Measurements from ENCODE around the gene TPD52L3.

TPD52L3 gene

GRCh38 chr9:6328103-6328502, at the start of gene TPD52L3:
TSS of gene TPD52L3 (plus strand) at chr9:6328375. CDS start at chr9:6328596, 221 bp downstream.
- no peak for DNase-seq (ENCODE audit: low spot score)

DNA sequence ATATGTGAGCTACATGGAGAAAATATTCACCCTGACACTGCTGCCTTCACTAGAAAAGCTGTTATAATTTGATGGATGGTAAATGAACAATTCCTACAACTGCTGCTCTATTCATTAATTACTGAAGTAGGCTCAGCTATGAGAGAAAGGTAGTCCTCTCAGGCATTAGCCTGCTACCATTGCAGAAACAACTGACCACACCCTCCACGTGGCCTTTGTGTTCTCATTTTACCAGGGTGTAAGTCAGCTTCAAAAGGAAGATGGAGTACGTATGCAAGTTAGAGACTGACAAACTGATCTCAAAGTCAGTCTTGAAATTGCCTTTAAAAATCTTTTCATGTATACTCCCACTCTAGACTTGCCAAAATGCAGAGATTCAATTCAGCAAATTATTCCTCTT, 26.3 kb upstream of the TPD52L3 start:
- DNase-seq (ENCODE audit: low spot score): no peak

DNA sequence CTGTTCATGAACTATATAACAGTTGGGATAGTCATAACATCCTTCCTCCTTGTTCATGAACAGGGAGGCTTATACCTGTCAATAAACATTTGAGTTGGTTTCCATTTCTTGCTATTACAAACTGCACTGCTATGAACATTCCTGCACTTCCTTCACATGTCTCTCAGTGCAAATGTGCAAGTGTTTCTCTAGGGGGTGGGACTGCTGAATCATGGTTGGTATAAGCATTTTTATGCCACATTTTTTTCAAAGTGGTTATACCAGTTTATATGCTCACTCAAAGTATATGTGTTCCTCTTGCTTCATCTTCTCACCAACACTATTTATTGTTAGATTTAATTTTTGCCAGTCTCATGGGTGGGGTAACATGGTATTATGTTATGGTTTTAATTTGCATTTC, 25.8 kb upstream of the TPD52L3 start:
- no peak for DNase-seq (ENCODE audit: low spot score)

- DNase-seq (ENCODE audit: low spot score): no peak
Measured at GRCh38 chr9:6304232-6304631, 23.9 kb upstream of the TPD52L3 start.

GRCh38 chr9:6305954-6306563, 22.1 kb upstream of the TPD52L3 start:
- DNase-seq (ENCODE audit: low spot score): peak; percentile 36

DNA sequence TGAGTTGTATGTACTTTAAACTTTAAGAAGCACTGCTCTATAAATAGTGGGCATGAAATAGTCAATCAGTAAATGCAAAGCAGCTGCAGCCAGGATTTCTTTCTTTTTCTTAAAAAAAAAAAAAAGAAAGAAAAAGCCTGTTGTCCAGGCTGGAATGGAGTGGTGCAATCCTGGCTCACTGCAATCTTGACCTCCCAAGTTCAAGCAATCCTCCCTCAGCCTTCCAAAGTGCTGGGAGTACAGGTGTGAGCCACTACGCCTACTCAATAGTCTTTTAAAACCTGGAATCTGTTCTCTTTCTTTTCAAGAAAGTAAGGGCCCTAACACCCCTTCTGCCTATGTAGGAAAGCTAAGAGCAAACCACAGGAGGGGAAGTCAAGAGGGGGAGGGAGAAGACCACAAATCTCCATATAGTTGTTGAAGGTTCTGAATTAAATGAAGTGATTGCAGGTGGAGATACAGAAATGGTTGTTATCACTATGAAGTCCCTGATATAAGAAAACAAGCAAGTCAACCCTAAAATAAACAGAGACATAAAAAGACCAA, 20.6 kb upstream of the TPD52L3 start:
- no peak for DNase-seq (ENCODE audit: low spot score)

- DNase-seq (ENCODE audit: low spot score): no peak
Measured at GRCh38 chr9:6330958-6331634, 2.9 kb downstream of the TPD52L3 start.

DNA sequence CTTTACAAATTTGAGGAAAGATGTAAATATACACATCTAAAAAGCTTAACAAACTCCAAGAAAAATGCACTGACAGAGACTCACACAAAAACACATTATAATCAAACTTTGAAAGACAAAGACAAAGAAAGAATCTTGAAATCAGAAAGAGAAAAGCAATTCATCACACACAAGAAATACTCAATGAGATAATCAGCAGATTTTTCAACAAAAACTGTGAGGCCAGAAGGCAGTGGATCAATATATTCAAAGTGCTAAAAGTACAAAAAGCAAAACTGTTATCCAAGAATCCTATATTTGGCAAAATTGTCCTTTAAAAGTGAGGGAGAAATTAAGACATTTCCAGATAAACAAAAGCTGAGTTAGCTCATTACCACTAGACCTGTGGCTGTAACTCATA, 6.1 kb downstream of the TPD52L3 start:
- DNase-seq (ENCODE audit: low spot score): no peak

DNA sequence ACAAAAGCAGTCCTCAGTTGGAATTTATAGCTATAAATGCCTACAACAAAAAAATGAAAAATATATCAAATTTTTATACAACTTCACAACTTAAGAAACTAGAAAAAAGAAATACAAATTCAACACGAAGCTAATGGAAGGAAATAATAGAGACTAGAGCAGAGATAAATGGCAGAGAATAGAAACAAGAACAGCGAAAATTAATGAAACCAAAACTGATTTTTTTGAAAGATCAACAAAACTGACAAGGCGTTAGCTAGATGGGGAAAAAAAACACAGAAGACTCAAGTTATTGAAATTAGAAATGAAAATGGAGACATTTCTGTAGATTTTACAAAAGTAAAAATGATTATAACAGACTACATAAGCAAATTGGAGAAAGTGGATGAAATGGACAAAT, 20.6 kb downstream of the TPD52L3 start:
- no peak for DNase-seq (ENCODE audit: low spot score)

GRCh38 chr9:6351737-6352136, 23.6 kb downstream of the TPD52L3 start:
- no peak for DNase-seq (ENCODE audit: low spot score)

DNA sequence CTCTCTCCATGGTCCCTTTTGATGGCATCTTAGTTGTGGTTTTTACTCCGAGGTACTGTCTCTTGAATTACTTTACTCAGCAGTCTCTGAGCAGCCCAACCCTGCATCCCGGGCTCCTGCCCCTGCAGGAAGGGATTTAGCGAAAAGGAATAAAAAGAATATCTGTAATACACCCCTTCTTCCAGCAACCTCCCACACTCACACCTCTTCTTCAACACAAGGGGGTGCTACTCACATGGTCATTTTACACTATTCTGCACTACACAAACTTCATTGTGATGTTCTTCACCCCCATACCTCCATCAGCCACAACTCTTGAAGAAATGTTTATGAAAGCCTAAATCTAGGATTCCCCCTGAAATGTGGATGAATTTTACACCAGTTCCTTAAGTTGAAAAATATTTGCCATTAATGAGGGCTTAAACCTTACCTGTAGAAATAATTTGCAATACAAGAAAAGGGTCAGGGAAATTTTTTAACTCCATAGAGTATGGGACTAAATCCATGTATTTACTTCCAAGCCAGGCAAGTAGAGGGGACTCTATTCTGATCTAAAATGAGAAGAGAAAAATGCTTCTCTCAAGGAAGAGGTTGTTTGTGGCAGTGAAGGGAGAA, 26.0 kb downstream of the TPD52L3 start:
- DNase-seq (ENCODE audit: low spot score): peak; percentile 81

DNA sequence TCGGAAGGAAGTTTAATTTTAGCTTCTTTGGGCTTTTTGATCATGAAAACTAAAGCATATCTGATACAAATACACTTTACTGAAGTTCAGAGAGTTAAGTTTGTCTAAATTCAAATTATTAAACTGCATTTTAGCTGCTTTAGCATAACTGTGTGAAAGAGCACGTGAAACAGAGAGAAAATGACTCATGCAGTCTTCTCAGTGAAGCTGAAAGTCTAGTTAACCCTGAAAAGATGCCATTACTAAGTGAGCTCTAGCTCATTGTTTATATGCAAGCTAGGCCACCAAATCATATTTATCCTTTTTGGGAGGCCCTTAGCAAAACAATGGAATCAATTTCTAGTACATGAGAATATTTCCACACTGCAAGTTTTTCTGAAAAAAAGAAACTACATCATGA, 27.6 kb downstream of the TPD52L3 start:
- no peak for DNase-seq (ENCODE audit: low spot score)

- no peak for DNase-seq (ENCODE audit: low spot score)
Measured at GRCh38 chr9:6356441-6356840, 28.3 kb downstream of the TPD52L3 start.

DNA sequence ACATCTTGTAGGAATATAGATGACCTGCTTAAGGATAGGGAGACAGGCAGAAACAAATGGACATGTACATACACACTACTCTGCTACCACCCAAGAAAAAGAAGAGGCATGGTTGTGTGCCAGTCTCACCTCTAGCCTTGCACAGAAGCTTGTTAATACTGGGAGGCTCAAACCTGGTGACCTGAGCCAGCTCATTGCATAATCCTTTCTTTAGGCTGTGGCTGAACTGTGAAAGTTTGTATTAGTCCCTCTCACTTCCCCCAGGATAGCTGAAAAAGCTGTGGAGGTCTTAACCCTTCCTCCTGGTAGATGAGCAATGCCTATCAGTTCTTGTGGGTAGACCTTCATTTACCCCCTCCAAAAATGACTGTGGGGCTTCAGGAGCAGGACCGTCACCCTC, 28.7 kb downstream of the TPD52L3 start:
- no peak for DNase-seq (ENCODE audit: low spot score)

DNA sequence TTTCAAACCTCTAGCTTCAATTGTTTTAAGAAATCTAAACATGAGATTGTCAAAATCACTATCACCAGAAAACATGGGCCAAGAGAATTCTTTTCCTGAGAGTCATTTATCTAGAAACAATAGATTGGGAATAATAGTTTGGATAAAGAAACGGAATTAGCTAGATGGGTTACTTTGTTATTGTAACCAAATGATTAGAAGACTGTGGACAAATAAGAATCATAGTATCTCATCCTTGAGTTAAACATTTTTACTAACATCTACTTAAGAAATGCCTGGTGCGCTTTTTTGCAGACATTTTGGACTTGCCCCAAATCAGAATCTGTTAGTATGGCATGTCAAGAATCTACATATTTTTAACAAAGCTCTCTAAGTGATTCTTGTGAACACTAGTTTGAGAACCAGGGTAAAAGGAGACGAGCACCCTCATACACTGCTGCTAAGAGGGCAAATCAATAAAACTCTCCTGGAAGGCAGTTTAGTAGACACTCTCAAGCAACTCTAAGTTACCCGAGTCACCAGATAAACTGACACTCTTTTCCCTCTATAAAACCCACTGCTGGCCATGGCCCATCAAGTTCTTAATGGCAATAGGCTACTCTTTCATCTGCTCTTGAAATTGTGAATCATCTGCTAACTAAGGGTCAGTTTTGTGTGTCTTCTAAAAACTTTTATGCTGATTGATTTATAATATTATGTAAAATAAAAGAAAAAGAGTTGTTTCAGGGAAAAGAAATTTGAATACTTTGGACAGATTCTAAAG, 39.1 kb downstream of the TPD52L3 start:
- no peak for DNase-seq (ENCODE audit: low spot score)

GRCh38 chr9:6368831-6369230, 40.7 kb downstream of the TPD52L3 start:
- no peak for DNase-seq (ENCODE audit: low spot score)
